NCI-H2171 treated with DMSO at 0.1 percent for 48 hours (cell line): Measurements from ENCODE around the gene KLRG1.

Source experiments
- DNase-seq: peaks from one replicate; lab custom pipeline; 2025; lab: John Stamatoyannopoulos, UW

Gene KLRG1

GRCh38 chr12:9041321-9041720, 52.0 kb downstream of the KLRG1 start:
- no peak for DNase-seq

- DNase-seq = peak; percentile 83
Measured at GRCh38 chr12:9043766-9044165, 54.4 kb downstream of the KLRG1 start.

DNA sequence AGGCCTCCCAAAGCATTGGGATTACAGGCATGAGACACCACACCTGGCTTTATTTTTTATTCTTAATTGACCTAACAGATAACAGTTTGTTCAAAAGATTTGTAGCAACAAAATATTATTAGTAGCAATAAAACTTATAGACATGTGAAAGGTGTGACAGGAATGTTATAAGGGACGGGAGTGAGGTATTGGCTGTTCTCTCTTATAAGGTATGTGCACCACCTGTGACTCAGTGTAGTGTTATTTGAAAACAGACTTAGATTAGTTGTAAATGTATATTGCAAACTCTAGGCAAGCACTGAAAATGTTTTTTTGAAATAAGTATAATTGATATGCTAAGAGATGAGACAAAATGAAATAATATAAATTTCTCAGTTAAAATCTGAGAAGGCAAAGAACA, 57.8 kb downstream of the KLRG1 start:
- no peak for DNase-seq

DNA sequence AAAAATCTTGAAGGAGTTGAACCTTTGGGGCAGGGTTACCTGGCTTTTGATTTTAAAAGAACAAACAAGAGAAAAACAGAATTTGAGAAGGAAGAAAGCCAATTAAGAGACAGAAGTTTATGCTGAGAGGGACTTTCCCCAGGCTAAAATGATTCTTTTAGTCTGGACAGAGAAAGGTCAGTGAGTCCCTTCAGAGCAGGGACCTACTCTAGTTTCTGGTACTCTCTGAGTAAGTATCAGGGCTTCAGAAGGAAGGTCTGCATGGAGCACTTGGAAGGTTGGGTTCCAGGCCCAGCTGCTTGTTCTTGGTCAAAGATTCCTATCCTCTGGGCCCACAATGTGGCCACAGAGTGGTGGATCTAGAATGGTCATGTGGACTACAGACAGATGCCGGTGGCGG, 59.6 kb downstream of the KLRG1 start:
- no peak for DNase-seq

- peak; percentile 27 for DNase-seq
Measured at GRCh38 chr12:9049520-9050133, 60.3 kb downstream of the KLRG1 start.

DNA sequence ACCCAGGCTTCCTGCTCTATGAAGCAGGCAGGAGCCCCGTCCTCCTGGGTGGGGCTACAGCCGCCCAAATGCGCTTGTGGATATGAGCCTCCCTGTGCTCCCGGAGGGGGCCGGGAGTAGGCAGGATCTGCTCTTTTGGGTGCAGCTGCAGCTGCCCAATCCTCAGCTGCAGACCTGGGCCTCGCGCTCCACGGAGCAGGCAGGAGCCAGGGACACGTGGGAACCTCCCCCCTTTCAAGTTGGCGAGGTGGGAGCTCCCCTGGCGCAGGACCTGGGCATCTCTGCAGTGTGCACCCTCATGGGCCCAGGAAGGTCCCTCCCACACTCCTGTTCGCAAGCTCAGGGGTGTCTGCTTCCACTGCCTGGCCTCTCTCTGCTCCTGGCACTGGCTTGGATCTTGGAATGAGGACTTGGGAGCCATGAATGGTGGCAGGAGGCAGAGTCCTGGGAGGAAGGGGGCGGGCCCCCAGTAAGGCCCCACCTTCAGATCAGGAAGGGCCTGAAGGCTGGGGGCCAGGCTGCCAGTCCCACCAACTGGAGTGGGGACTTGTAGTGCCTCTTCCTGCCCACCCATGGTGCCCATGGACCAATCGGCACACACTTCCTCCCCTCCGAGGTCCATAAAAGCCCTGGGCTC, 61.3 kb downstream of the KLRG1 start:
- no peak for DNase-seq

DNA sequence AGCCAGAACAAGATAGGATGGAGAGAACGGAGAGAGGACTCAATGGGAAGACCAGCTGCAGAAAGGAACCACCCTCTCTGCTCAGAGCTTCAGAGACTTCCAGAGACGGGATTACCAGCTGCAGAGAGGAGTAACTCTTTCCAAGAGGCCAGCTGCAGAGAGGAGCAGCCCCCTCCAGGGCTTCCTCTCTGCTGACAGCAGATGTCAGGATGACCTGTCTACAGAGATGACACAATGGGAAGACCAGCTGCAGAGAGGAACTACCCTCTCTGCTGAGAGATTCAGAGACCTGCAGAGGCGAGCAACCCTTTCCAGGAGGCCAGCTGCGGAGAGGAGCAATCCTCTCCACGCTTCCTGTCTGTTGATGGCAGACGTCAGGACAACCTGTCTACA, 61.8 kb downstream of the KLRG1 start:
- DNase-seq = no peak

DNA sequence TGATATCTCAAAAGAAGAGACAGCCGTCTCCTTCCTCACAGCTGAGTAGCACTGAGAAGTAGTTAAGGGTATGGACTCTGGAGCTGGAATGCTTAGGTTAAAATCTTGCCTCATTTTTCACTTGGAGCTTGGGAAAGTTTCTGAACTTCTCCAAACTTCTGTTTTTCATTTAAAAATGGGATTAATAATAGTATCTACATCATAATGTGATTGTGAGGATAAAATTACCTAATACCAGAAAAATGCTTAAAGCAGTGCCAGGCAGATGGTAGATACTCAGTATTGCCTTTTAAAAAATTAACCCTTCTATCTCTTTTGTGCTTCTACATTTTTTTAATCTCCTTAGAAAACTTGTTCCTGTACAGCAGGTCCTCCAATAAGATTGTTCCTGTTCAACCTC, 63.3 kb downstream of the KLRG1 start:
- DNase-seq = no peak
